SW480 (cell line): ENCODE results near the gene TNP1.

ENCODE experiments used
- DNase-seq: peaks from one replicate; pipeline ENCODE4 v3.0.0-alpha.2; 2016; ENCODE audit warnings: low spot score

The TNP1 gene, protein sequence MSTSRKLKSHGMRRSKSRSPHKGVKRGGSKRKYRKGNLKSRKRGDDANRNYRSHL

GRCh38 chr2:216859944-216860343 lies at the start of gene TNP1:
TSS of gene TNP1 (minus strand) at chr2:216860064. CDS start at chr2:216860034, 30 bp downstream.
- no peak for DNase-seq

GRCh38 chr2:216908300-216908699 lies 48.4 kb upstream of the TNP1 start:
- no peak for DNase-seq

DNA sequence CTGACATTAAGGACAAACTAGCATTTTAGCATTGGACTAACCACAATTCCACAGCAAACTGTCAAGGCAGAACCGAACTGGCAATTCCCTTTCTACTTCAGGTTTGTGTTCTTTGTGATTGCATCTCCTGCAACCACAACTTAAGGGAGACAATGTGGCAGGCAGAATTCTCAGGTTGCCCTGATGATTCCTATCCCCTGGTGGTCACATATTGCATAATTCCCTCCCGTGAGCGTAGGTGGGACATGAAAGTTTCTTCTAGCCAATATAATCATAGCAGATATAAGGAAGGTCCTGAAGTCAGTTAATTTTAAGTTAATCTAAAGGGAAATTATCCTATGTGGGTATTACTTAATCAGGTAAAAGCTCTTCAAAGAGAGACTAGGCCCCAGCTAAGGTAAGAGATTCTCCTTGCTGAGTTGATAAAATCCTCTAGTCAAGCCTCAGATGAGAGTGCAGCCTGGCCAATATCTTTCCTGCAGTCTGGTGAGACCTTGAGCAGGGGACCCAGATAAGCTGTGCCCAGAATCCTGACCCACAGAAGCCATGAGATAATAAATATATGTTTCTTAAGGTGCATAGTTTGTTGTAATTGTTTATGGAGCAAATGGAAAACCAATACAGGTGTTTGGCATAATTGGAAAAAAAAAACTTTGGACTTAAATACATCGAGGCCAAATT lies 45.9 kb upstream of the TNP1 start:
- DNase-seq, result no peak

- no peak for DNase-seq
Measured at GRCh38 chr2:216904974-216905373, 45.1 kb upstream of the TNP1 start.

- DNase-seq, result no peak
Measured at GRCh38 chr2:216904554-216904953, 44.7 kb upstream of the TNP1 start.

DNA sequence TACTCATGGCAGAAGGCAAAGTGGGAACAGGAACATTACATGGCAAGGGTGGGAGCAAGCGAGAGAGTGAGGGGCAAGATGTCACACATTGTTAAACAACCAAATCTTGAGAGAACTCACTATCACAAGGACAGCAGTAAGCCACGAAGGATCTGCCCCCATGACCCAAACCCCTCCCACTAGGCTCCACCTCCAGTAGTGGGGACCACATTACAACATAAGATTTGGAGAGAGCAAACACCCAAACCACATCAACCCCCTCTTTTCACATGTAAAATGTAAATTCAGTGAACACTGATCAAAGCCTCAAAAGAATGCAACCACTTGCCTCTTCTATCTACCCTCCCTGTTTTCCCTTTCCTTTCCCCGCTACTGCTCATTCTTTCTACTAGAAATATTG lies 43.6 kb upstream of the TNP1 start:
- DNase-seq, result no peak

DNA sequence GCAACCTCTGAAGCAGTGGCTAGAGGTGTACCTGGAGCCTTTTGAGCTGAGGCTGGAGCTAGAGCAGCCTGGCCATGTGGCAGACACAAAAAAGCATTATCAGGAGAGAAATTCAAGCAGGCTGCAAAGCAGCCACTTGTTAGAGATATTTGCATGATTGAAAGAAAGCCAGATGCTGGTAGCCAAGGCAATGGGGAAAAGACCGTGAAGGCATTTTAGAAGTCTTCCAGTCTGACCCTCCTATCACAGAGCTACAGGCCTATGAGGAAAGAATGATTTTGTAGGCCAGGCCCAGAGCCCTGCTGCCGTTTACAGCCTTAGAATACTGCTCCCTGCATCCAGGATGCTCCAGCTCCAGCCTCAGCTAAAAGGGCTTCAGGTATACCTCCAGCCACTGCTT lies 41.4 kb upstream of the TNP1 start:
- no peak for DNase-seq

- DNase-seq, result no peak
Measured at GRCh38 chr2:216900406-216900805, 40.5 kb upstream of the TNP1 start.

- DNase-seq, result no peak
Measured at GRCh38 chr2:216897561-216898203, 37.8 kb upstream of the TNP1 start.

- no peak for DNase-seq
Measured at GRCh38 chr2:216890138-216890537, 30.3 kb upstream of the TNP1 start.

- no peak for DNase-seq
Measured at GRCh38 chr2:216888887-216889622, 29.2 kb upstream of the TNP1 start.

GRCh38 chr2:216888081-216888480 lies 28.2 kb upstream of the TNP1 start:
- no peak for DNase-seq

GRCh38 chr2:216887138-216887537 lies 27.3 kb upstream of the TNP1 start:
- DNase-seq, result no peak

DNA sequence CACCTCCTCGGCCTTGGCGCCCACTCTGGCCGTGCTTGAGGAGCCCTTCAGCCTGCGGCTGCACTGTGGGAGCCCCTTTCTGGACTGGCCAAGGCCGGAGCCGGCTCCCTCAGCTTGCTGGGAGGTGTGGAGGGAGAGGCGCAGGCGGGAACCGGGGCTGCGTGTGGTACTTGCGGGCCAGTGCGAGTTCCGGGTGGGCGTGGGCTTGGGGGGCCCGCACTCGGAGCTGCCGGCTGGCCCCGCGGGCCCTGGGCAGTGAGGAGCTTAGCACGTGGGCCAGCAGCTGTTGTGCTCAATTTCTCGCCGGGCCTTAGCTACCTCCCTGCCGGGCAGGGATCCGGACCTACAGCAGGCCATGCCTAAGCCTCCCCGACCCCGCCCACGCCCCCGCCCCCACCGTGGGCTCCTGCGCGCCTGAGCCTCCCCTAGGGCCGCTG lies 25.3 kb upstream of the TNP1 start:
- no peak for DNase-seq

- DNase-seq, result no peak
Measured at GRCh38 chr2:216884347-216884746, 24.5 kb upstream of the TNP1 start.

DNA sequence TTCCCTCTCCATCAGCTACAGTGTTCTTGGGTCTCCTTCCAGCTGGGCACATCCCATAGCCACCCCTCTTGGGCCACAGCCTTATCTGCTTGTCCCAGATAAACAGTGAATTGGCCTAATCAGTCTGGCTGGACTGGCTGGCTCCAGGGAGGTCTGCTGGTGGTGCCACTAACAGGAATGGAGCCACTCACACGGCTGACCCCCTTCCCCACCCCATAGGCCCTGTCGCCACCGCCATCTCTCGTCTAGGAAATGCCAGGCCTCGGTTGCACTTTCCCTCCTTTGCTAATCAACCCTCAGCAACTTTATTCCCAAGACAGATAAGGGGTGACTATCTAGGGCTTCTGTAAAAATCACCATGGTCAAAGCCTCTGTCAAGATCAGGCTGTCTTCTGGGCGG lies 23.0 kb upstream of the TNP1 start:
- no peak for DNase-seq

DNA sequence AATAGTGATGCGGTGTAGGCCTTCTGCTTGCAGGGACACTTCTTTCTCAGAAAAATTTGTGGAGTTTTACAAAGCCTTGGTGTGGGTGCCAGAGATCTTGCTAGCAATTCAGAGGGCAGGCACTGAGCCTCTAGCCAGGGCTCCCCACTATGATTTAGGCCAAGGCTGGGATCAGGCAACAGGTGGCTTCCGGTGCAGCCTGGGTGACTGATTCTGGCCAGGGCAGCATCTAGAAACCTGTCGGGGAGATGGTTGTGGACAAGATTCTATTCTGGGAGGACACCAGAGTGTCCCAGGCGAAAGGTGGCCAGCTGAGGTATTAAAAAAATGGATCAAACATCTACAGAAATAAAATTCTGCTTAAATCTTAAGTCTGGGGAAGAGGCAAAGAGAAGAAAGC lies 21.5 kb upstream of the TNP1 start:
- DNase-seq, result no peak

DNA sequence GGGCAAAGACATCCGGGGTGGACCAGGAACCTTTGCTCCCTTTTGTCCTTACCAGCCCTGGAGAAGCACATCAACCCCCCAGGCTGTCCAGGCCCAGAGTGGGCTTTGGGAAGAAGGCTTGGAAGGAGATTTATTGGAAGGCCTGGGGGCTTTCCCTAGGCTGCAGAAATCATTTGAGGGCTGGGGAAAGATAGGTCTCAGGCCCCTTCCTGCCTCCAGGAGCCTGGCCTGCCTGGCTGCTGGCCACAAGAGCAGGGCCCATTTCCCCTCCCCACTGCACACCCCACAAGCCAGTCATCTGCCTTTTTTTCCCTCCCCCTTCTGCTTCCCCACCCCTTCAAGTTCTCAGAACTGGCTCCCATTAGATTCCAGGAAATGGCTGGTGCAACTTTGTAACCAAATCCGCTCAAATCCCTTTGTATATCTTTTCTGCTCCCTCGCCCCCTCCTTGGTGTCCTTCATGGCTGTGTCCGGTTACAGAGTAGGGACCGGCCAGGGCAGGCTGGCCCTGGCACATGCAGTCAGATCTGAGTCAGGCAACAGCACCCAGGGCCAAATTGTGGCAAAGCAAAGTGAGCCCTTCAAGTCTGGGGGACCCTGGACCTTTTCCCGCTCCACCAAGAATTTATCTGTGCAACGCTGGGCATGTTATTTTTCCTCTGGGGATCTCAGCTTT lies 20.8 kb upstream of the TNP1 start:
- DNase-seq, result no peak

DNA sequence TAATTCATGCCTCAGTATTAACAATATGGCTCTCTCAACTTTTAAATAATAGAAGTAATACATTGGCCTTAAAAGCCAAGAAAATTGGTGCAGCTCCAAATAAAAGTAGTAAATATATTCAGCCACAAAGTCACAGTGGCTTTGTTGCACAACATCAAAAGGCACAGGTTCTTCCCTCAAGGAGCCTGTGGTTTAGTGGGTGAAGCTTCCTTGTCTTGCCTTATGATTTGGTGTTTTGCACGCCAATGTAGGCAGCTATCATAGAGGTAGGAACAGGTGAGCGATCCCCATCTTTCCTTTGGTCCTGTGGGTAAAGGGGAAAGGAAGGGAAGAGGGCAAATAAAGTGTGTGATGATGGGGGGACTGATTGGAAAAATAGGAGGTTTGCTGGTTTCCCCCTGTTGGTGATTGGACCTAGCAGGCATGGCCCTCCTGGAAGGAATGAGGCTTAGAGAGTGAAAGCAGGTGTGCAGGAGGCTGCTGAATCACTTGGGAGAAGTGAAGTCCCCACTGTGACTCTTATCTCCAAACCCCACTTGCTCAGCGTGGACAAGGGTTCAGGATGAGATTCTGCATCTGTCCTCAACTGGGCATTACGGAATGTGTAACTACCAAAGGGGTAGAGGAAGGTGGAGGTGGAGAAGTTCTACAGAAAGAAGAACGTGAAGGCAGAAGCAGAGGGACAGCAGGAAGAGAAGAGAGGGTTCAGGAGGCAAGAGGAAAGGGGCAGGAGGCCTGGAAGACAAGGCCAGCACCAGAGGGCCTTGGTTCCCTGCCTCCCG lies 20.1 kb upstream of the TNP1 start:
- DNase-seq, result no peak

GRCh38 chr2:216878072-216878471 lies 18.2 kb upstream of the TNP1 start:
- no peak for DNase-seq

DNA sequence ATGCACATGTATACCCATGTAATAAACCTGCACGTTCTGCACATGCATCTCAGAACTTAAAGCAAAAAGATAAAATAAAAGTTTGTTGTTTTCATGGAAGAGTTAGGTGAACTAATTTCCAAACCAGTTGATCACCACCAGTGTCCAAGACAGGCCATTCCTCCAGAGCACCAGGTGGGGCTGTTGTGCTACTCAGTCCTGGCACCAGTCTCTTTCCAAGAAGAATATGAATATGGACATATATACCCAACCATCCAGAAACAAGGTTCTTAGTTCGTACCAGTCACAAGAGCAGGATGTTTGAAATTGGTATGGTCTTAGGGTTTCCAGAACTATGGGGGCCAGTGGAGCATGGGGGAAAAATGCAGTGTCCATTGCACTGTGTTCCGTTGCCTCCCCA lies 17.2 kb upstream of the TNP1 start:
- peak; percentile 16 for DNase-seq

GRCh38 chr2:216875862-216876261 lies 16.0 kb upstream of the TNP1 start:
- DNase-seq, result no peak
